Measurements from ENCODE around the gene GRK4. TPM values are rescaled to one million over a fixed set of nuclear protein-coding genes. Genes with fewer than 3 reads are reported as not detected.

GRK4 gene
- total RNA-seq, 1 experiment from 2014 or later, result 4.2 TPM

DNA sequence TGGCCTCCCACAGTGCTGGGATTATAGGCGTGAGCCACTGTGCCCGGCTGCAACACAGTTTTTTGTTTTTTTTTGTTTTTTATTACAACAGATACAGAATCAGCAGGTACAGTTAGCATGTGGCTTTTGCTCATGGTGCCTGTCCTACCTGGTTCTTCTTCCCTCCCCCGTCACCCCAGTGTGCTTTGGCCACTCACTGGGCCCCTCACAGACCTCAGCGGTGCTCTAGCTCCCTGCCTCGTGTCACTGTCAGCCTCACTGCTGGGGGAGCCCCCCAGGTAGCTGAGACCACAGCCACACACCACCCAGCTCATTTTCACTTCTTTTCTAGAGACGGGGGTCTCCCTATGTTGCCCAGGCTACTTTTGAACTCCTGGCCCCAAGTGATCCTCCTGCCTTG is 72.3 kb downstream of the GRK4 start:
- Histone ChIP-seq H3K27ac (ENCODE audit: low read depth, low read length) (no peak overlapping the region), H3K36me3 (ENCODE audit: control insufficient read depth in 1 of 2, insufficient read depth in 2 of 2, low read length in 2 of 2) (no peaks in the 10 kb centered on the region), H2AFZ (ENCODE audit: low read depth, low read length, poor library complexity, severe bottlenecking) (no peak overlapping the region), H3K27me3 (ENCODE audit: insufficient read depth, low read length) (no peaks in the 10 kb centered on the region), H4K20me1 (ENCODE audit: insufficient read depth) (no peaks in the 10 kb centered on the region), H3K9ac (ENCODE audit: low read length) (no peak overlapping the region), H3K4me1 (ENCODE audit: control insufficient read depth in 1 of 2, insufficient read depth in 2 of 2, low read length in 2 of 2) (peaks cover 0 to 10% of the 10 kb centered on the region in 2 experiments; a peak in 2 of 4 replicates), H3K4me2 (ENCODE audit: low read length) (no peak overlapping the region), H3K9me2 (ENCODE audit: insufficient read depth) (no peaks in the 10 kb centered on the region), H3K4me3 (replicated peaks in 1 of 2; ENCODE audit: low read depth in 1 of 2, low read length in 2 of 2) (no peak overlapping the region), H3K79me2 (ENCODE audit: insufficient read depth, low read length) (no peaks in the 10 kb centered on the region), H3K9me3 (ENCODE audit: control insufficient read depth in 1 of 2, insufficient read depth in 1 of 2, low read depth in 1 of 2, low read length in 2 of 2) (no peaks in the 10 kb centered on the region)
- ATAC-seq, result no peak
- TF ChIP-seq ZFX (IDR thresholded peaks at IDR 0.05), result no peak
- TF ChIP-seq REST (IDR thresholded peaks at IDR 0.05; ENCODE audit: low read depth), result no peak
- TF ChIP-seq EZH2 (IDR thresholded peaks at IDR 0.05), result no peak
- no peak for TF ChIP-seq ZNF274 (IDR thresholded peaks at IDR 0.05; ENCODE audit: low read depth, low read length)
- no peak for TF ChIP-seq ELF1 (IDR thresholded peaks at IDR 0.05; ENCODE audit: borderline replicate concordance, low read depth)
- TF ChIP-seq, protein P1, sequence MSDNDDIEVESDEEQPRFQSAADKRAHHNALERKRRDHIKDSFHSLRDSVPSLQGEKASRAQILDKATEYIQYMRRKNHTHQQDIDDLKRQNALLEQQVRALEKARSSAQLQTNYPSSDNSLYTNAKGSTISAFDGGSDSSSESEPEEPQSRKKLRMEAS (IDR thresholded peaks at IDR 0.05), result no peak
- no peak for TF ChIP-seq SIN3A (IDR thresholded peaks at IDR 0.05; ENCODE audit: low read depth)
- TF ChIP-seq, protein P2, sequence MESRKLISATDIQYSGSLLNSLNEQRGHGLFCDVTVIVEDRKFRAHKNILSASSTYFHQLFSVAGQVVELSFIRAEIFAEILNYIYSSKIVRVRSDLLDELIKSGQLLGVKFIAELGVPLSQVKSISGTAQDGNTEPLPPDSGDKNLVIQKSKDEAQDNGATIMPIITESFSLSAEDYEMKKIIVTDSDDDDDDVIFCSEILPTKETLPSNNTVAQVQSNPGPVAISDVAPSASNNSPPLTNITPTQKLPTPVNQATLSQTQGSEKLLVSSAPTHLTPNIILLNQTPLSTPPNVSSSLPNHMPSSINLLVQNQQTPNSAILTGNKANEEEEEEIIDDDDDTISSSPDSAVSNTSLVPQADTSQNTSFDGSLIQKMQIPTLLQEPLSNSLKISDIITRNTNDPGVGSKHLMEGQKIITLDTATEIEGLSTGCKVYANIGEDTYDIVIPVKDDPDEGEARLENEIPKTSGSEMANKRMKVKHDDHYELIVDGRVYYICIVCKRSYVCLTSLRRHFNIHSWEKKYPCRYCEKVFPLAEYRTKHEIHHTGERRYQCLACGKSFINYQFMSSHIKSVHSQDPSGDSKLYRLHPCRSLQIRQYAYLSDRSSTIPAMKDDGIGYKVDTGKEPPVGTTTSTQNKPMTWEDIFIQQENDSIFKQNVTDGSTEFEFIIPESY (IDR thresholded peaks at IDR 0.05; ENCODE audit: extremely low read depth, insufficient replicate concordance, low read length), result no peak
- no peak for TF ChIP-seq CBX3 (IDR thresholded peaks at IDR 0.05; ENCODE audit: low read depth)
- no peak for TF ChIP-seq TCF7L2 (IDR thresholded peaks at IDR 0.05; ENCODE audit: borderline replicate concordance, extremely low read depth, insufficient read depth, insufficient read length)
- TF ChIP-seq RAD21 (IDR thresholded peaks at IDR 0.05; ENCODE audit: low read depth), result no peak
- TF ChIP-seq POLR2AphosphoS5 (IDR thresholded peaks at IDR 0.05; ENCODE audit: low read depth, low read length), result no peak
- no peak for TF ChIP-seq FOSL1 (IDR thresholded peaks at IDR 0.05; ENCODE audit: low read depth)
- no peak for TF ChIP-seq CEBPB (IDR thresholded peaks at IDR 0.05; ENCODE audit: low read depth)
- TF ChIP-seq SP1 (IDR thresholded peaks at IDR 0.05; ENCODE audit: low read depth), result no peak
- no peak for TF ChIP-seq YY1 (IDR thresholded peaks at IDR 0.05; ENCODE audit: extremely low read depth, insufficient replicate concordance, low read depth, low read length)
- no peak for TF ChIP-seq CTCF (IDR thresholded peaks at IDR 0.05 in 2 of 3, conservative IDR thresholded peaks at IDR 0.05 in 1 of 3; ENCODE audit: borderline replicate concordance in 1 of 3, insufficient read depth in 1 of 3, low read depth in 2 of 3, low read length in 2 of 3)
- TF ChIP-seq, protein P3, sequence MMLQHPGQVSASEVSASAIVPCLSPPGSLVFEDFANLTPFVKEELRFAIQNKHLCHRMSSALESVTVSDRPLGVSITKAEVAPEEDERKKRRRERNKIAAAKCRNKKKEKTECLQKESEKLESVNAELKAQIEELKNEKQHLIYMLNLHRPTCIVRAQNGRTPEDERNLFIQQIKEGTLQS (IDR thresholded peaks at IDR 0.05), result no peak
- no peak for TF ChIP-seq JUND (IDR thresholded peaks at IDR 0.05)
- RAD21 ChIA-PET (ENCODE audit: low non-redundant PET in 1 of 2, low total read pairs in 2 of 2, uncharacterized antibody in 2 of 2, unreplicated experiment in 2 of 2), result no interaction called here
- POLR2A ChIA-PET, result no interaction called here
- no TSS peak for BruUV-seq (replicated peaks)
- intact Hi-C loops (cut with micrococcal nuclease), result loop anchor here (2.0 kb wide), 1 partner anchor 271 kb away; no protein-coding TSS in a partner anchor
- DNase-seq (ENCODE audit: low read depth, low spot score), result no peak
- CTCF ChIA-PET, result no interaction called here
